NT2/D1 (cell line): ENCODE results near the gene XYLT1.

Experiments
- SUZ12 ChIP-seq: IDR thresholded peaks from 2 replicates; pipeline ENCODE4 v1.6.1; 2011; ENCODE audit not compliant: insufficient read length, insufficient read depth; ENCODE audit errors: extremely low read depth
- YY1 ChIP-seq: IDR thresholded peaks from 2 replicates; pipeline ENCODE4 v1.6.1; 2011; ENCODE audit not compliant: insufficient read length, insufficient read depth
- ZNF274 ChIP-seq: IDR thresholded peaks from 2 replicates; pipeline ENCODE4 v1.6.1; 2011; ENCODE audit warnings: mild to moderate bottlenecking, low read depth, low read length

GRCh38 chr16:17518441-17518840 lies 47.7 kb upstream of the XYLT1 start:
- TF ChIP-seq ZNF274 (no peak), SUZ12 (no peak), YY1 (no peak)
